HEK293 (cell line): Measurements from ENCODE around the gene IL17RB.

Experiments
- CTCF ChIA-PET: fragments of 350-600 bp; formaldehyde crosslinking; extraction: SDS; loops from one replicate; lab custom pipeline; 2021; ENCODE audit warnings: antibody characterized with exemption; lab: Yijun Ruan, JAX
- POLR2A ChIA-PET: fragments of 300-600 bp; formaldehyde crosslinking; extraction: SDS; loops from one replicate; lab custom pipeline; 2020; ENCODE audit warnings: antibody characterized with exemption, inconsistent platforms; lab: Yijun Ruan, JAX
- H3K27ac ChIP-seq: fragments of 200-500 bp; sonication (Bioruptor generic); 2 replicates; pipeline ENCODE4 v1.5.1; 2014; ENCODE audit warnings: low read depth, low read length, control low read depth, inconsistent platforms; ENCODE audit errors: extremely low read depth
- H3K36me3 ChIP-seq, 2 experiments: fragments of 200-500 bp in 1 of 2; sonication (Bioruptor generic) in 1 of 2; 1 replicate in 1 of 2; 2 replicates in 1 of 2; pipeline ENCODE4 v1.5.1; 2014 to 2017; ENCODE audit warnings: inconsistent platforms in 2 of 2, low read length in 2 of 2; ENCODE audit not compliant: control insufficient read depth in 2 of 2, insufficient read depth in 1 of 2
- H3K4me1 ChIP-seq: fragments of 200-500 bp; sonication (Bioruptor generic); 2 replicates; pipeline ENCODE4 v1.5.1; 2014; ENCODE audit warnings: mild to moderate bottlenecking, low read length, inconsistent platforms; ENCODE audit not compliant: control insufficient read depth, insufficient read depth
- H3K4me3 ChIP-seq: 2 replicates; pipeline ENCODE4 v1.5.1; 2011; ENCODE audit warnings: low read depth, mild to moderate bottlenecking, control low read depth, low read length, moderate library complexity
- H3K9me3 ChIP-seq: fragments of 200-500 bp; sonication (Bioruptor generic); 2 replicates; pipeline ENCODE4 v1.5.1; 2014; ENCODE audit warnings: low read depth, low read length, inconsistent platforms; ENCODE audit not compliant: control insufficient read depth, insufficient read depth
- GLI4 ChIP-seq: fragments of 450-650 bp; formaldehyde crosslinking; IDR thresholded peaks from 2 replicates; pipeline ENCODE4 v1.5.1; 2016; ENCODE audit warnings: missing biosample characterization, missing genetic modification characterization
- IKZF3 ChIP-seq: fragments of 450-650 bp; IDR thresholded peaks from 2 replicates; pipeline ENCODE4 v1.5.0; 2018; ENCODE audit warnings: missing biosample characterization, mild to moderate bottlenecking, missing genetic modification characterization, moderate library complexity
- KLF16 ChIP-seq: fragments of 450-650 bp; formaldehyde crosslinking; IDR thresholded peaks from 2 replicates; pipeline ENCODE4 v1.5.1; 2017; ENCODE audit warnings: missing biosample characterization, missing genetic modification characterization
- KLF7 ChIP-seq: fragments of 450-650 bp; formaldehyde crosslinking; IDR thresholded peaks from 2 replicates; pipeline ENCODE4 v1.5.1; 2016; ENCODE audit warnings: missing biosample characterization, missing genetic modification characterization, borderline replicate concordance
- MEIS1 ChIP-seq: sonication (generic); formaldehyde crosslinking; IDR thresholded peaks from 2 replicates; pipeline ENCODE4 v1.8.1; 2022; ENCODE audit warnings: missing genetic modification reagents, mild to moderate bottlenecking, borderline replicate concordance
- SALL2 ChIP-seq: fragments of 450-650 bp; formaldehyde crosslinking; IDR thresholded peaks from 2 replicates; pipeline ENCODE4 v1.5.0; 2017; ENCODE audit warnings: missing biosample characterization, mild to moderate bottlenecking, missing genetic modification characterization, borderline replicate concordance
- SP2 ChIP-seq: fragments of 450-650 bp; formaldehyde crosslinking; IDR thresholded peaks from 2 replicates; pipeline ENCODE4 v1.5.1; 2016; ENCODE audit warnings: missing biosample characterization, missing genetic modification characterization
- YY1 ChIP-seq: fragments of 450-650 bp; formaldehyde crosslinking; IDR thresholded peaks from 2 replicates; pipeline ENCODE4 v1.5.1; 2018; ENCODE audit warnings: missing biosample characterization, missing genetic modification characterization
- YY2 ChIP-seq: fragments of 450-650 bp; formaldehyde crosslinking; IDR thresholded peaks from 2 replicates; pipeline ENCODE4 v1.5.1; 2016; ENCODE audit warnings: missing biosample characterization, missing genetic modification characterization
- ZBTB7A ChIP-seq: fragments of 450-650 bp; formaldehyde crosslinking; IDR thresholded peaks from 2 replicates; pipeline ENCODE4 v1.5.1; 2016; ENCODE audit warnings: low read depth, missing biosample characterization, missing genetic modification characterization
- ZFP3 ChIP-seq: fragments of 450-650 bp; formaldehyde crosslinking; IDR thresholded peaks from 2 replicates; pipeline ENCODE4 v1.5.1; 2016; ENCODE audit warnings: low read depth, missing biosample characterization, missing genetic modification characterization
- ZFP41 ChIP-seq: fragments of 450-650 bp; formaldehyde crosslinking; IDR thresholded peaks from 2 replicates; pipeline ENCODE4 v1.5.1; 2016; ENCODE audit warnings: missing biosample characterization, missing genetic modification characterization, borderline replicate concordance
- ZFP69B ChIP-seq: fragments of 450-650 bp; formaldehyde crosslinking; IDR thresholded peaks from 2 replicates; pipeline ENCODE4 v1.5.1; 2016; ENCODE audit warnings: missing biosample characterization, missing genetic modification characterization
- ZNF10 ChIP-seq: fragments of 450-650 bp; formaldehyde crosslinking; IDR thresholded peaks from 2 replicates; pipeline ENCODE4 v1.5.1; 2017; ENCODE audit warnings: missing biosample characterization, missing genetic modification characterization
- ZNF211 ChIP-seq: fragments of 450-650 bp; formaldehyde crosslinking; IDR thresholded peaks from 2 replicates; pipeline ENCODE4 v1.5.1; 2016; ENCODE audit warnings: low read depth, missing biosample characterization, missing genetic modification characterization
- ZNF292 ChIP-seq: fragments of 450-650 bp; formaldehyde crosslinking; IDR thresholded peaks from 2 replicates; pipeline ENCODE4 v1.5.1; 2016; ENCODE audit warnings: low read depth, missing biosample characterization, missing genetic modification characterization, borderline replicate concordance
- ZNF391 ChIP-seq: fragments of 450-650 bp; formaldehyde crosslinking; IDR thresholded peaks from 2 replicates; pipeline ENCODE4 v1.5.1; 2016; ENCODE audit warnings: low read depth, missing biosample characterization, missing genetic modification characterization, borderline replicate concordance
- ZNF394 ChIP-seq: fragments of 450-650 bp; formaldehyde crosslinking; IDR thresholded peaks from 2 replicates; pipeline ENCODE4 v1.5.1; 2016; ENCODE audit warnings: missing biosample characterization, missing genetic modification characterization, mild to moderate bottlenecking, moderate library complexity, borderline replicate concordance
- ZNF423 ChIP-seq: fragments of 450-650 bp; formaldehyde crosslinking; IDR thresholded peaks from 2 replicates; pipeline ENCODE4 v1.5.1; 2016; ENCODE audit warnings: missing biosample characterization, missing genetic modification characterization
- ZNF530 ChIP-seq: fragments of 450-650 bp; formaldehyde crosslinking; IDR thresholded peaks from 2 replicates; pipeline ENCODE4 v1.5.1; 2016; ENCODE audit warnings: low read depth, missing biosample characterization, missing genetic modification characterization
- ZNF555 ChIP-seq: fragments of 450-650 bp; formaldehyde crosslinking; conservative IDR thresholded peaks from 2 replicates; pipeline ENCODE4 v1.5.1; 2017; ENCODE audit warnings: missing biosample characterization, mild to moderate bottlenecking, missing genetic modification characterization, inconsistent platforms
- ZNF585B ChIP-seq: fragments of 450-650 bp; formaldehyde crosslinking; IDR thresholded peaks from 2 replicates; pipeline ENCODE4 v1.5.1; 2016; ENCODE audit warnings: missing biosample characterization, missing genetic modification characterization
- ZNF629 ChIP-seq: fragments of 450-650 bp; formaldehyde crosslinking; IDR thresholded peaks from 2 replicates; pipeline ENCODE4 v1.5.1; 2017; ENCODE audit warnings: missing biosample characterization, missing genetic modification characterization
- ZNF664 ChIP-seq: fragments of 450-650 bp; formaldehyde crosslinking; IDR thresholded peaks from 2 replicates; pipeline ENCODE4 v1.5.1; 2016; ENCODE audit warnings: missing biosample characterization, missing genetic modification characterization
- ZNF670 ChIP-seq: fragments of 450-650 bp; formaldehyde crosslinking; IDR thresholded peaks from 2 replicates; pipeline ENCODE4 v1.5.1; 2016; ENCODE audit warnings: missing biosample characterization, missing genetic modification characterization, low read depth
- TF ChIP-seq, protein P1 (sequence below): fragments of 450-650 bp; formaldehyde crosslinking; IDR thresholded peaks from 2 replicates; pipeline ENCODE4 v1.5.1; 2016; ENCODE audit warnings: missing biosample characterization, missing genetic modification characterization
- TF ChIP-seq, protein P2 (sequence below): fragments of 450-650 bp; formaldehyde crosslinking; IDR thresholded peaks from 2 replicates; pipeline ENCODE4; 2016; ENCODE audit warnings: missing biosample characterization, missing genetic modification characterization
- TF ChIP-seq, protein P3 (sequence below): fragments of 450-650 bp; formaldehyde crosslinking; IDR thresholded peaks from 2 replicates; pipeline ENCODE4 v1.5.1; 2017; ENCODE audit warnings: missing biosample characterization, missing genetic modification characterization
- TF ChIP-seq, protein P4 (sequence below): fragments of 450-650 bp; formaldehyde crosslinking; IDR thresholded peaks from 2 replicates; pipeline ENCODE4 v1.5.1; 2016; ENCODE audit warnings: missing biosample characterization, missing genetic modification characterization

IL17RB gene

DNA sequence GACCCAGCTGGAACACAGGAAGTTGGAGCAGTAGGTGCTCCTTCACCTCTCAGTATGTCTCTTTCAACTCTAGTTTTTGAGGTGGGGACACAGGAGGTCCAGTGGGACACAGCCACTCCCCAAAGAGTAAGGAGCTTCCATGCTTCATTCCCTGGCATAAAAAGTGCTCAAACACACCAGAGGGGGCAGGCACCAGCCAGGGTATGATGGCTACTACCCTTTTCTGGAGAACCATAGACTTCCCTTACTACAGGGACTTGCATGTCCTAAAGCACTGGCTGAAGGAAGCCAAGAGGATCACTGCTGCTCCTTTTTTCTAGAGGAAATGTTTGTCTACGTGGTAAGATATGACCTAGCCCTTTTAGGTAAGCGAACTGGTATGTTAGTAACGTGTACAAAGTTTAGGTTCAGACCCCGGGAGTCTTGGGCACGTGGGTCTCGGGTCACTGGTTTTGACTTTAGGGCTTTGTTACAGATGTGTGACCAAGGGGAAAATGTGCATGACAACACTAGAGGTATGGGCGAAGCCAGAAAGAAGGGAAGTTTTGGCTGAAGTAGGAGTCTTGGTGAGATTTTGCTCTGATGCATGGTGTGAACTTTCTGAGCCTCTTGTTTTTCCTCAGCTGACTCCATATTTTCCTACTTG lies 11.9 kb downstream of the IL17RB start:
- Histone ChIP-seq H3K27ac (no peak overlapping the region), H3K4me1 (no peaks in the 10 kb centered on the region), H3K36me3 (peaks cover 0 to 89% of the 10 kb centered on the region in 2 experiments), H3K4me3 (no peak overlapping the region), H3K9me3 (no peaks in the 10 kb centered on the region)
- POLR2A ChIA-PET = no interaction called here
- CTCF ChIA-PET = no interaction called here
- TF ChIP-seq KLF16 (tag by site-specific recombination) (no peak), SP2 (tag by site-specific recombination) (no peak), YY2 (no peak), ZBTB7A (tag by site-specific recombination) (no peak), IKZF3 (no peak), MEIS1 (CRISPR knock-in tag) (no peak), ZFP3 (tag by site-specific recombination) (no peak), YY1 (tag by site-specific recombination) (no peak), ZNF211 (tag by site-specific recombination) (no peak), ZNF10 (no peak), ZNF555 (tag by site-specific recombination) (no peak), ZNF394 (tag by site-specific recombination) (no peak), ZNF423 (tag by site-specific recombination) (no peak), SALL2 (no peak)
- TF ChIP-seq, protein P1, sequence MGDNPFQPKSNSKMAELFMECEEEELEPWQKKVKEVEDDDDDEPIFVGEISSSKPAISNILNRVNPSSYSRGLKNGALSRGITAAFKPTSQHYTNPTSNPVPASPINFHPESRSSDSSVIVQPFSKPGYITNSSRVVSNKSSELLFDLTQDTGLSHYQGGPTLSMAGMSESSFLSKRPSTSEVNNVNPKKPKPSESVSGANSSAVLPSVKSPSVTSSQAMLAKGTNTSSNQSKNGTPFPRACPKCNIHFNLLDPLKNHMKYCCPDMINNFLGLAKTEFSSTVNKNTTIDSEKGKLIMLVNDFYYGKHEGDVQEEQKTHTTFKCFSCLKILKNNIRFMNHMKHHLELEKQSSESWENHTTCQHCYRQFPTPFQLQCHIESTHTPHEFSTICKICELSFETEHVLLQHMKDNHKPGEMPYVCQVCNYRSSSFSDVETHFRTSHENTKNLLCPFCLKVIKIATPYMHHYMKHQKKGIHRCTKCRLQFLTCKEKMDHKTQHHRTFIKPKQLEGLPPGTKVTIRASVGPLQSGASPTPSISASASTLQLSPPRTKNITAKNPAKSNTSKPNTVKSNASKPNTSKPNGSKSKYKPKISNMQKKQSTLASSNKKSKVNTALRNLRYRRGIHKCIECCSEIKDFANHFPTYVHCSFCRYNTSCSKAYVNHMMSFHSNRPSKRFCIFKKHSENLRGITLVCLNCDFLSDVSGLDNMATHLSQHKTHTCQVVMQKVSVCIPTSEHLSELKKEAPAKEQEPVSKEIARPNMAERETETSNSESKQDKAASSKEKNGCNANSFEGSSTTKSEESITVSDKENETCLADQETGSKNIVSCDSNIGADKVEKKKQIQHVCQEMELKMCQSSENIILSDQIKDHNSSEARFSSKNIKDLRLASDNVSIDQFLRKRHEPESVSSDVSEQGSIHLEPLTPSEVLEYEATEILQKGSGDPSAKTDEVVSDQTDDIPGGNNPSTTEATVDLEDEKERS (tag by site-specific recombination) = no peak
- TF ChIP-seq, protein P2, sequence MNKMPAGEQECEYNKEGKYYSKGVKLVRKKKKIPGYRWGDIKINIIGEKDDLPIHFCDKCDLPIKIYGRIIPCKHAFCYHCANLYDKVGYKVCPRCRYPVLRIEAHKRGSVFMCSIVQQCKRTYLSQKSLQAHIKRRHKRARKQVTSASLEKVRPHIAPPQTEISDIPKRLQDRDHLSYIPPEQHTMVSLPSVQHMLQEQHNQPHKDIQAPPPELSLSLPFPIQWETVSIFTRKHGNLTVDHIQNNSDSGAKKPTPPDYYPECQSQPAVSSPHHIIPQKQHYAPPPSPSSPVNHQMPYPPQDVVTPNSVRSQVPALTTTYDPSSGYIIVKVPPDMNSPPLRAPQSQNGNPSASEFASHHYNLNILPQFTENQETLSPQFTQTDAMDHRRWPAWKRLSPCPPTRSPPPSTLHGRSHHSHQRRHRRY = no peak
- TF ChIP-seq, protein P3, sequence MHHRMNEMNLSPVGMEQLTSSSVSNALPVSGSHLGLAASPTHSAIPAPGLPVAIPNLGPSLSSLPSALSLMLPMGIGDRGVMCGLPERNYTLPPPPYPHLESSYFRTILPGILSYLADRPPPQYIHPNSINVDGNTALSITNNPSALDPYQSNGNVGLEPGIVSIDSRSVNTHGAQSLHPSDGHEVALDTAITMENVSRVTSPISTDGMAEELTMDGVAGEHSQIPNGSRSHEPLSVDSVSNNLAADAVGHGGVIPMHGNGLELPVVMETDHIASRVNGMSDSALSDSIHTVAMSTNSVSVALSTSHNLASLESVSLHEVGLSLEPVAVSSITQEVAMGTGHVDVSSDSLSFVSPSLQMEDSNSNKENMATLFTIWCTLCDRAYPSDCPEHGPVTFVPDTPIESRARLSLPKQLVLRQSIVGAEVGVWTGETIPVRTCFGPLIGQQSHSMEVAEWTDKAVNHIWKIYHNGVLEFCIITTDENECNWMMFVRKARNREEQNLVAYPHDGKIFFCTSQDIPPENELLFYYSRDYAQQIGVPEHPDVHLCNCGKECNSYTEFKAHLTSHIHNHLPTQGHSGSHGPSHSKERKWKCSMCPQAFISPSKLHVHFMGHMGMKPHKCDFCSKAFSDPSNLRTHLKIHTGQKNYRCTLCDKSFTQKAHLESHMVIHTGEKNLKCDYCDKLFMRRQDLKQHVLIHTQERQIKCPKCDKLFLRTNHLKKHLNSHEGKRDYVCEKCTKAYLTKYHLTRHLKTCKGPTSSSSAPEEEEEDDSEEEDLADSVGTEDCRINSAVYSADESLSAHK (tag by site-specific recombination) = no peak

DNA sequence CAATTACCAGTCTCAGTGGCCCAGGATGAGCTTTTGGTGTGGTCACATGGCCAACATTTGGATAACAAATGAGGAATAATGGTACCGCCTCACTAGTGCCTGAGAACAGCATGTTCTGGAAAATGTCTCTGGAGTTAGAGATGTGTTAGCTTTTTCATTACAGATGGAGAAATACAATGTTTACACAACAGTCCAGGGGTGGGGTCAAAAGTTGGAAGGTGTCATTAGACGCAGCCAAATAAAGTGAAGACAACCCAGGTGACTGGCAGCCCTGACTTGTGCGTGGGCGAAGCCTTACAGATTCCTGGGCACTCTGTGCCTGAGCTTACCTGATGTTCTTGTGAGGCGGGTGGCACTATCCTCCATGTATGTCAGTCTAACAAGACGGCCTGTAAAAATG lies 12.8 kb downstream of the IL17RB start:
- H3K36me3 ChIP-seq = peaks cover 5 to 92% of the 10 kb centered on the region in 2 experiments
- H3K27ac ChIP-seq = no peak overlapping the region
- H3K9me3 ChIP-seq = no peaks in the 10 kb centered on the region
- CTCF ChIA-PET = no interaction called here
- no peak overlapping the region for H3K4me3 ChIP-seq
- H3K4me1 ChIP-seq = no peaks in the 10 kb centered on the region
- POLR2A ChIA-PET = no interaction called here
- TF ChIP-seq GLI4 (tag by site-specific recombination) (no peak), ZFP69B (tag by site-specific recombination) (no peak), ZNF664 (tag by site-specific recombination) (no peak), ZNF670 (tag by site-specific recombination) (no peak), ZNF530 (tag by site-specific recombination) (no peak), ZNF394 (tag by site-specific recombination) (no peak), ZNF391 (no peak), KLF7 (tag by site-specific recombination) (no peak), ZFP41 (tag by site-specific recombination) (no peak), ZNF292 (tag by site-specific recombination) (no peak), ZNF585B (tag by site-specific recombination) (no peak), ZNF629 (tag by site-specific recombination) (no peak)
- TF ChIP-seq, protein P4, sequence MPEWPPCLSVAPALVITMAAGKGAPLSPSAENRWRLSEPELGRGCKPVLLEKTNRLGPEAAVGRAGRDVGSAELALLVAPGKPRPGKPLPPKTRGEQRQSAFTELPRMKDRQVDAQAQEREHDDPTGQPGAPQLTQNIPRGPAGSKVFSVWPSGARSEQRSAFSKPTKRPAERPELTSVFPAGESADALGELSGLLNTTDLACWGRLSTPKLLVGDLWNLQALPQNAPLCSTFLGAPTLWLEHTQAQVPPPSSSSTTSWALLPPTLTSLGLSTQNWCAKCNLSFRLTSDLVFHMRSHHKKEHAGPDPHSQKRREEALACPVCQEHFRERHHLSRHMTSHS (tag by site-specific recombination) = no peak
